HS-5 (cell line): ENCODE measurements around the gene BCDIN3D.
"Not testable (repeated sequence)": the region's sequence is repeated elsewhere in the genome, so short reads cannot be mapped to it uniquely, and the experiment has no call there.

Experiments
- DNase-seq: peaks from one replicate; pipeline ENCODE4 v3.0.0-alpha.2; 2012; ENCODE audit warnings: low read depth

Gene BCDIN3D

GRCh38 chr12:49855890-49856289 lies 13.0 kb upstream of the BCDIN3D start:
- not testable (repeated sequence) for DNase-seq

- DNase-seq: no peak
Observed at GRCh38 chr12:49854976-49855375, 12.1 kb upstream of the BCDIN3D start.

GRCh38 chr12:49853671-49854070 lies 10.8 kb upstream of the BCDIN3D start:
- DNase-seq: no peak

GRCh38 chr12:49847161-49847560 lies 4.3 kb upstream of the BCDIN3D start:
- no peak for DNase-seq

GRCh38 chr12:49846032-49846431 lies 3.1 kb upstream of the BCDIN3D start:
- DNase-seq: no peak

GRCh38 chr12:49843876-49844437 lies 1.1 kb upstream of the BCDIN3D start:
- no peak for DNase-seq

GRCh38 chr12:49843411-49843810 lies 505 bp upstream of the BCDIN3D start:
- no peak for DNase-seq

- no peak for DNase-seq
Observed at GRCh38 chr12:49838973-49839633, 3.8 kb downstream of the BCDIN3D start.

- no peak for DNase-seq
Observed at GRCh38 chr12:49832836-49833421, 10.0 kb downstream of the BCDIN3D start.

GRCh38 chr12:49831717-49832116 lies 11.2 kb downstream of the BCDIN3D start:
- DNase-seq: no peak

GRCh38 chr12:49828133-49829091 lies 14.5 kb downstream of the BCDIN3D start, which contains the start of gene NCKAP5L:
TSS of gene NCKAP5L (minus strand) at chr12:49828413. CDS start at chr12:49804044, 24,369 bp downstream.
- peak; percentile 82 for DNase-seq

- DNase-seq: no peak
Observed at GRCh38 chr12:49827401-49828099, 15.4 kb downstream of the BCDIN3D start.

- DNase-seq: no peak
Observed at GRCh38 chr12:49827051-49827400, 15.9 kb downstream of the BCDIN3D start.

GRCh38 chr12:49825971-49826421 lies 16.9 kb downstream of the BCDIN3D start:
- no peak for DNase-seq

- no peak for DNase-seq
Observed at GRCh38 chr12:49825360-49825970, 17.4 kb downstream of the BCDIN3D start.

GRCh38 chr12:49824895-49825294 lies 18.0 kb downstream of the BCDIN3D start:
- DNase-seq: no peak

- DNase-seq: no peak
Observed at GRCh38 chr12:49824416-49824815, 18.5 kb downstream of the BCDIN3D start.

GRCh38 chr12:49823951-49824350 lies 19.0 kb downstream of the BCDIN3D start:
- no peak for DNase-seq

- DNase-seq: no peak
Observed at GRCh38 chr12:49823350-49823749, 19.6 kb downstream of the BCDIN3D start.

- DNase-seq: no peak
Observed at GRCh38 chr12:49821373-49822287, 21.3 kb downstream of the BCDIN3D start.
